Measurements from ENCODE around the gene MARCHF4.

MARCHF4 gene

GRCh38 chr2:216408426-216409290 is 36.4 kb upstream of the MARCHF4 start:
- Histone ChIP-seq H4K20me1 (ENCODE audit: insufficient read depth, low read length) (no peaks in the 10 kb centered on the region), H3K4me3 (ENCODE audit: low read depth, low read length, poor library complexity, severe bottlenecking) (no peak overlapping the region), H3K27ac (ENCODE audit: low read depth, low read length, poor library complexity, severe bottlenecking) (no peak overlapping the region), H3K9me2 (ENCODE audit: low read depth, low read length) (no peaks in the 10 kb centered on the region), H3K9ac (ENCODE audit: low read length) (no peak overlapping the region), H3K27me3 (ENCODE audit: insufficient read depth, low read length) (no peaks in the 10 kb centered on the region; the same call in 1 of the 2 replicates), H3K9me3 (ENCODE audit: low read length) (no peaks in the 10 kb centered on the region), H3K4me1 (ENCODE audit: insufficient read depth, low read length, severe bottlenecking) (peaks cover 14% of the 10 kb centered on the region), H3K4me2 (ENCODE audit: low read length) (no peak overlapping the region), H2AFZ (ENCODE audit: low read length) (no peak overlapping the region), H3K79me2 (ENCODE audit: insufficient read depth, low read length) (0 out of 2 replicates have a peak, but pooled peaks cover 3% of the 10 kb centered on the region), H3K36me3 (ENCODE audit: insufficient read depth, low read length) (no peaks in the 10 kb centered on the region), H3F3A (ENCODE audit: insufficient read depth, low read length) (no peaks in the 10 kb centered on the region)
- no peak for TF ChIP-seq EZH2 (IDR thresholded peaks at IDR 0.05; ENCODE audit: borderline replicate concordance, low read length)
- TF ChIP-seq CTCF (IDR thresholded peaks at IDR 0.05; ENCODE audit: low read length), result peak; percentile 18; the same call in 1 of the 2 replicates

GRCh38 chr2:216406826-216407225 is 34.5 kb upstream of the MARCHF4 start:
- H3K9ac ChIP-seq (ENCODE audit: low read length), result no peak overlapping the region
- H3F3A ChIP-seq (ENCODE audit: insufficient read depth, low read length), result no peaks in the 10 kb centered on the region
- H3K36me3 ChIP-seq (ENCODE audit: insufficient read depth, low read length), result no peaks in the 10 kb centered on the region
- no peaks in the 10 kb centered on the region for H3K79me2 ChIP-seq (ENCODE audit: insufficient read depth, low read length)
- no peak overlapping the region for H3K27ac ChIP-seq (ENCODE audit: low read depth, low read length, poor library complexity, severe bottlenecking)
- no peak overlapping the region for H3K4me2 ChIP-seq (ENCODE audit: low read length)
- no peaks in the 10 kb centered on the region for H3K9me2 ChIP-seq (ENCODE audit: low read depth, low read length)
- no peaks in the 10 kb centered on the region; the same call in 1 of the 2 replicates for H3K27me3 ChIP-seq (ENCODE audit: insufficient read depth, low read length)
- TF ChIP-seq CTCF (IDR thresholded peaks at IDR 0.05; ENCODE audit: low read length) (no peak), EZH2 (IDR thresholded peaks at IDR 0.05; ENCODE audit: borderline replicate concordance, low read length) (no peak)
- H3K4me1 ChIP-seq (ENCODE audit: insufficient read depth, low read length, severe bottlenecking), result peaks cover 5% of the 10 kb centered on the region
- H4K20me1 ChIP-seq (ENCODE audit: insufficient read depth, low read length), result no peaks in the 10 kb centered on the region
- no peaks in the 10 kb centered on the region for H3K9me3 ChIP-seq (ENCODE audit: low read length)
- no peak overlapping the region for H3K4me3 ChIP-seq (ENCODE audit: low read depth, low read length, poor library complexity, severe bottlenecking)
- H2AFZ ChIP-seq (ENCODE audit: low read length), result no peak overlapping the region

- TF ChIP-seq CTCF (IDR thresholded peaks at IDR 0.05; ENCODE audit: low read length), result no peak
- no peak for TF ChIP-seq EZH2 (IDR thresholded peaks at IDR 0.05; ENCODE audit: borderline replicate concordance, low read length)
Observed at GRCh38 chr2:216405588-216405987, 33.3 kb upstream of the MARCHF4 start.

More at GRCh38 chr2:216405588-216405987, 33.3 kb upstream of the MARCHF4 start:
- Histone ChIP-seq H3K9me3 (ENCODE audit: low read length) (no peaks in the 10 kb centered on the region), H3K4me2 (ENCODE audit: low read length) (no peak overlapping the region), H3K27me3 (ENCODE audit: insufficient read depth, low read length) (no peaks in the 10 kb centered on the region; the same call in 1 of the 2 replicates), H3K27ac (ENCODE audit: low read depth, low read length, poor library complexity, severe bottlenecking) (no peak overlapping the region), H3K36me3 (ENCODE audit: insufficient read depth, low read length) (no peaks in the 10 kb centered on the region), H3K4me3 (ENCODE audit: low read depth, low read length, poor library complexity, severe bottlenecking) (no peak overlapping the region), H3F3A (ENCODE audit: insufficient read depth, low read length) (no peaks in the 10 kb centered on the region), H3K79me2 (ENCODE audit: insufficient read depth, low read length) (no peaks in the 10 kb centered on the region), H3K9me2 (ENCODE audit: low read depth, low read length) (no peaks in the 10 kb centered on the region), H3K9ac (ENCODE audit: low read length) (no peak overlapping the region), H4K20me1 (ENCODE audit: insufficient read depth, low read length) (no peaks in the 10 kb centered on the region), H2AFZ (ENCODE audit: low read length) (no peak overlapping the region), H3K4me1 (ENCODE audit: insufficient read depth, low read length, severe bottlenecking) (no peaks in the 10 kb centered on the region)
